OCI-LY3 (cell line): Measurements from ENCODE around the gene SGPL1.
A peak's percentile ranks its signal among the peaks of the same experiment; 100 is the strongest.

ENCODE experiments used
- H2AFZ ChIP-seq: fragments of 200-600, 300-600 bp; shearing (Covaris generic); 2 replicates; pipeline ENCODE4 v1.6.0; 2014; ENCODE audit warnings: antibody characterized with exemption, low read depth, low read length
- H3K27ac ChIP-seq: fragments of 200-600, 300-600 bp; sonication (generic); 2 replicates; pipeline ENCODE4 v1.5.1; 2014; ENCODE audit warnings: mild to moderate bottlenecking, low read length, moderate library complexity, mixed read lengths
- H3K27me3 ChIP-seq: fragments of 200-600, 300-600 bp; sonication (generic); 2 replicates; pipeline ENCODE4 v1.6.1; 2014; ENCODE audit warnings: low read depth, low read length, mixed read lengths
- H3K36me3 ChIP-seq: fragments of 200-600, 300-600 bp; sonication (generic); replicated peaks from 2 replicates; pipeline ENCODE3; 2014; ENCODE audit warnings: low read depth, low read length, mixed read lengths
- H3K4me1 ChIP-seq: fragments of 300-600, 200-600 bp; sonication (generic); 2 replicates; pipeline ENCODE4 v1.6.1; 2014; ENCODE audit warnings: low read length, mixed read lengths
- H3K4me2 ChIP-seq: fragments of 200-600, 300-600 bp; sonication (generic); 2 replicates; pipeline ENCODE4 v1.6.1; 2014; ENCODE audit warnings: low read length, mixed read lengths
- H3K4me3 ChIP-seq: fragments of 300-600, 200-600 bp; sonication (generic); 2 replicates; pipeline ENCODE4 v1.5.1; 2014; ENCODE audit warnings: antibody characterized with exemption, mild to moderate bottlenecking, low read length, moderate library complexity
- H3K79me2 ChIP-seq: fragments of 300-600, 200-600 bp; shearing (Covaris generic); 2 replicates; pipeline ENCODE4 v1.6.1; 2014; ENCODE audit warnings: mild to moderate bottlenecking, low read length, mixed read lengths
- H3K9ac ChIP-seq: fragments of 300-600, 200-600 bp; shearing (Covaris generic); 2 replicates; pipeline ENCODE4 v1.6.0; 2014; ENCODE audit warnings: mild to moderate bottlenecking, low read length, moderate library complexity
- H3K9me3 ChIP-seq: fragments of 200-600, 300-600 bp; shearing (Covaris generic); 2 replicates; pipeline ENCODE4 v1.6.1; 2014; ENCODE audit warnings: low read length, mixed read lengths; ENCODE audit not compliant: insufficient read depth
- H4K20me1 ChIP-seq: fragments of 200-600, 300-600 bp; sonication (generic); 2 replicates; pipeline ENCODE4 v1.6.1; 2016; ENCODE audit warnings: low read length, mixed read lengths; ENCODE audit not compliant: insufficient read depth
- CTCF ChIP-seq: fragments of 200-600, 300-600 bp; sonication (generic); IDR thresholded peaks from 2 replicates; pipeline ENCODE4 v1.5.1; 2014; ENCODE audit warnings: antibody characterized with exemption, low read length, low read depth
- EZH2phosphoT487 ChIP-seq: fragments of 200-600 bp; shearing (Covaris generic); IDR thresholded peaks from 2 replicates; pipeline ENCODE4 v1.6.1; 2018; ENCODE audit warnings: antibody characterized with exemption, mixed run types, low read depth

The SGPL1 gene

GRCh38 chr10:70889291-70889690 is 73.5 kb downstream of the SGPL1 start:
- Histone ChIP-seq H3K4me2 (peak overlapping the region; percentile 90), H3K4me3 (peak overlapping the region; percentile 92), H3K9me3 (no peaks in the 10 kb centered on the region), H3K36me3 (no peaks in the 10 kb centered on the region), H2AFZ (no peak overlapping the region), H4K20me1 (no peaks in the 10 kb centered on the region), H3K79me2 (0 out of 2 replicates have a peak, but pooled peaks cover 4% of the 10 kb centered on the region), H3K4me1 (peaks cover 5% of the 10 kb centered on the region), H3K9ac (0 out of 2 replicates have a peak overlapping the region, but pooled peaks have one; percentile 81), H3K27me3 (no peaks in the 10 kb centered on the region), H3K27ac (no peak overlapping the region)
- TF ChIP-seq CTCF (no peak), EZH2phosphoT487 (no peak)

GRCh38 chr10:70890917-70891431 is 75.2 kb downstream of the SGPL1 start:
- Histone ChIP-seq H4K20me1 (no peaks in the 10 kb centered on the region), H3K4me1 (peaks cover 5% of the 10 kb centered on the region), H3K79me2 (0 out of 2 replicates have a peak, but pooled peaks cover 4% of the 10 kb centered on the region), H3K4me3 (no peak overlapping the region), H3K27ac (no peak overlapping the region), H3K9me3 (no peaks in the 10 kb centered on the region), H3K36me3 (no peaks in the 10 kb centered on the region), H2AFZ (no peak overlapping the region), H3K4me2 (no peak overlapping the region), H3K27me3 (no peaks in the 10 kb centered on the region), H3K9ac (no peak overlapping the region)
- TF ChIP-seq EZH2phosphoT487 = no peak
- TF ChIP-seq CTCF = no peak

GRCh38 chr10:70891627-70892026 is 75.9 kb downstream of the SGPL1 start:
- Histone ChIP-seq H3K27ac (no peak overlapping the region), H3K9ac (no peak overlapping the region), H3K27me3 (no peaks in the 10 kb centered on the region), H3K9me3 (no peaks in the 10 kb centered on the region), H4K20me1 (no peaks in the 10 kb centered on the region), H3K4me2 (no peak overlapping the region), H3K36me3 (no peaks in the 10 kb centered on the region), H3K79me2 (0 out of 2 replicates have a peak, but pooled peaks cover 4% of the 10 kb centered on the region), H3K4me3 (no peak overlapping the region), H2AFZ (no peak overlapping the region), H3K4me1 (peaks cover 5% of the 10 kb centered on the region)
- no peak for TF ChIP-seq EZH2phosphoT487
- TF ChIP-seq CTCF = no peak

- no peak overlapping the region for H3K4me2 ChIP-seq
- no peaks in the 10 kb centered on the region for H3K9me3 ChIP-seq
These were observed 76.9 kb downstream of the SGPL1 start for GRCh38 chr10:70892631-70893030.

More at GRCh38 chr10:70892631-70893030, 76.9 kb downstream of the SGPL1 start:
- Histone ChIP-seq H3K4me3 (no peak overlapping the region), H3K4me1 (peaks cover 5% of the 10 kb centered on the region), H2AFZ (no peak overlapping the region), H3K36me3 (no peaks in the 10 kb centered on the region), H3K9ac (no peak overlapping the region), H4K20me1 (no peaks in the 10 kb centered on the region), H3K27me3 (no peaks in the 10 kb centered on the region), H3K79me2 (no peaks in the 10 kb centered on the region), H3K27ac (no peak overlapping the region)
- TF ChIP-seq EZH2phosphoT487 (no peak), CTCF (no peak)
